ENCODE measurements around the gene SPSB4.

GRCh38 chr3:141148169-141148568 lies 97.0 kb downstream of the SPSB4 start:
- TF ChIP-seq CTCF (IDR thresholded peaks at IDR 0.05) (no peak), POLR2A (IDR thresholded peaks at IDR 0.05) (no peak)
